T-helper 2 cell (primary cell): ENCODE results near the gene SLIT3.

ENCODE experiments used
- DNase-seq, 5 experiments: peaks; one replicate each; pipeline versions ENCODE4 v3.0.0 to v3.0.0-alpha.2; 2012 to 2022

The SLIT3 gene

GRCh38 chr5:168910874-168911273 is 390.1 kb downstream of the SLIT3 start:
- DNase-seq: no peak

DNA sequence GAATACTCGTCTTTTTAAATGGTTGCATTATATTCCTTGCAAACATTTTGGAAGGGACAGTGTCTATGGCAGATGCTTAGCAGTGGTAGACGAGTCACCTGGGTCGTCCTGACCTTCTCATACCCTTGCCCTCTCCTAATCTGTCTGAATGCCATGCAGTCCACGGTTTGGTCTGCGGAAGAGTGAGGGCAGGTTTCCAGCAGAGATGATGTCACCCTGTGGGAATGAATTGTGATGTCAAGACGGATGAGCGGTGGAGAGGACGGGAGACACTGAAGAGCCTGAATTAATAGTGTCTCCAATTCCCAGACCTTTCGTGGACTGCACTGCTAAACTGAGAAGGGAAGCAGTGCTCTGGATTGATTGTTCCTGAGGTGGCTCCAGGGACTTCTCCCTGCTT is 392.7 kb downstream of the SLIT3 start:
- no peak for DNase-seq

DNA sequence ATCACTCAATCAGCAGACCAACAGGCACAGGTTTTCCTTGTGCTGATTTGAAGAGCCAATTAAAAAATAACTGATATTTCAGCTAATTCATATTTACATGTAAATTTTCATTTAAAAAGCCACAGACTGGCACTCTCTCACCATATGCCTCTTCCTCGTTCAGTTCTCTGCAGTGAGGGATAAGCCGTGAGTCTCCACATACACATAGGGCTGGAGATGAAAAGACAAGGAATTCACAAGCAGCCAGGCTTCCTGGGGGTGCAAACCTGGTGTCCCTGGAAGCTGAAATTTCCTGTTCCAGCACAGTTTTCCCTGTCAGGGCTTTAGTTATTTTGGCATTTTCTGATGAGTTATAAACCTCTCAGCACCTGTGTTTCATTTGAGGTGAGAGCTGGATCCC is 397.9 kb downstream of the SLIT3 start:
- DNase-seq: no peak

DNA sequence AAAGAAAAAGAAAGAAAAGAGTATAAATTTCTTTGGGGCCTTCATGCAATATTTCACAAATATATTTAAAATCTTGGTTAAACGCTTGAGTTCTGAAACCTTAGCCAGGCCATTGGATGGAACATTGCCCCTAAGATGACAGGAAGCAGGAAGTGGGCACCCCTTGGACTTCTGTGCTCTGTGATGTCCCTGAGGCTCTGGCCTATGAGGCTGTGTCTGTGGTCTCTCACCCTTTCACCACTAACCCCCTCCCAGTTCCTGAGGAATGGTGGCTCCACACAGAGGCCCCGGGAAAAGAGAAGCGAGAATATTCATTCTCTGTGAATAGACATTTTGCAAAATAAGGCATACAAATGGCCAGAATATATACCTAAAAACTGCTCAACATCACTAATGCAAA is 401.3 kb downstream of the SLIT3 start:
- no peak for DNase-seq

GRCh38 chr5:168899264-168899663 is 401.7 kb downstream of the SLIT3 start:
- DNase-seq: peak in 1 of 5 experiments; percentile 9

DNA sequence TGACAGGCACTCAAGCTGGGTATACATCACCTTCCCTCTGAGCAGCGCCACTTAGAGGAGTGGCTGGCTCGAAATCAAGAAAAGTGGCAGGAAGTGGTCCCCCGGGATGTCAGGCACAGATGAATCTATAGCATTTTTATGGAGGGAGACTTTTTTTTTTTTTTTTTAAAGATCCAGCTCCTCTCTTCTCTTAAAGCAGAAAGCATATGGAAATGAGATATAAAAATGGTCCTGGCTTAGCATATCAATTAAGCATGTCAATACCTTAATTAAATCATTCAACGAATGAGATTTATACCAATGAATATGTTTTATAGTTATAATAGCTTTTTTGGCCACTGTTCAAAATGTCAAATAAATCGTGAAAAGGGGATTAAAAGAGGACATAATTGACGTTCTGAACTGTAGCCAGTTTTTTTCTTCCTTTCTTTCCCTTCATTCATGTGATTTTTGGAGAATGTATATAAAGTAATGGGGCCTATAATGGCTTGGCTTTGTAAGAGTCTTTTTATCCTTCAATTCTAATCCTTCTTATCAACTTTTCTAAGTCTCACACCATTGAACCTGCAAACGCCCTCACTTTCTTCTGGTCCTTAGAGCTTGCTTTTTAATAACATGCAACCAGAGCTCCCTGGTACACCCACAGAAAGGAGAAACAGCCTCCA is 402.6 kb downstream of the SLIT3 start:
- DNase-seq: no peak

DNA sequence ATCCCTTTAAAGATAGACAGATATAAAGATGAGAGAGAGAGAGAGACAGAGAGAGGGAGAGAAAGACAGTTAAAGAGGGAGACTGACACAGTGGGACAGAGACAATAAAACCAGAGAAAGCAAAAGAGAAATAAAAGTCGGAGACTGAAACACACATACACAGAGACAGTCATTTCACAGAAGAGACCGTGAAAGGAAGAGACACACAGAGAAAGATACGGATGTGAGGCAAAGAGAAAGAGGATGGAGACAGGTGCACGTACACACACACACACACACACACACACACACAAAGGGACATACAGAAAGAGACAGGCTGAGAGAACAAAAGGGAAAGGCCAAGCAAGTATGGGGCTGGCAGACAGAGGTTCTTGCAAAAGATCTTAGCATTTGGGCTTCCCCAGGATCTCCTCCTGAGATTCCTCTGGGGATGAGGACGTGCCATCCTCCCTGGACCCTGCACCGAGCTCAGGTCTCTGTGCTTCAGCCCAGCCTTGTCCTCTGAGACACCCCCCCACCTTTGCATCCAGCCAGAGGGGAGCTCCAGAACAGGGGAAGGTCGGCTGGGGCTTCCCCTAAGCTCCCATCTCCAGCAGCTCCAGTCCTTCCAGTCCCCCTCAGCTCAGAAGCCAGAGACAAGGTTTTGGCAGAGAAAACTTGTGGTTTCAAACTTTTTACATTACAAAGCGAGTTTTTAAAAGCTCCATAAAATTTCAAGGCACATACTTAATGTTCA is 403.4 kb downstream of the SLIT3 start:
- DNase-seq: peak in 1 of 5 experiments; percentile 67

DNA sequence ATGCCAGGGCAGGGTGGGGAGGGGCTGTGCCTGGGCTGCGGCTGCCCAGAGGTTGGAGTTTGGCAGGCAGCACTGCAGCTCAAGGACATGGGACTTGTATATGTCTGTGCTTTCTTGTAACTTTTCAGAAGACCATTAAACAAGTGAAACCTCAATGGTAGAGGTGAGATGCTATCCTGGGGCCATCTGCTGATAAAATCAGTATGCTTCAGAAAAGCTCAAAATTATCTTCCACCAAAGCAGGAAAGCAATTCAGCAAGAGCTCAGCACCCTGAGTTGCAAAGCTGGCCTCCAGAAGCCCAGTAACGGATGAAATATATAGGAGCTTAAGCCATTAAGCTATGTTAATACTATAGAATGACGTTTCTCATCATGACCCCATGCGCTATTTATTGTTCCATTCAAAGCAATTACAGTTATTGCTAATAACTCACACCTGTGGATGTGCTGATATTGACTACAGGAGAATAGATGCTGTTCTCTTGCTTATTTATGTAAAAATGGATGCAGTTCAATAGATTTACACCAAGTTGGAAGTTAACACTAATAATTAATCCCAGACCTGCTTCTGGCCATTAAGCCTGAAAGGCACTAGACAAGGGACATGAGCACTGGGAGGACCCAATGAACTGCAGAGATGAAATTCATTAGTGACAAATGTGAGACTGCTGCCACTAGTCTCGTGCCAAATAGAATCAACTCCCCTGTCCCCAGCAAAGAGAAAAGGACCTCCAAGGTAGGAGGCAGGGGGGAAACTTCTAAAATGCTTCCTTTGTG is 405.5 kb downstream of the SLIT3 start:
- DNase-seq: peak in 1 of 5 experiments; percentile 68

GRCh38 chr5:168893283-168893682 is 407.7 kb downstream of the SLIT3 start:
- no peak for DNase-seq

DNA sequence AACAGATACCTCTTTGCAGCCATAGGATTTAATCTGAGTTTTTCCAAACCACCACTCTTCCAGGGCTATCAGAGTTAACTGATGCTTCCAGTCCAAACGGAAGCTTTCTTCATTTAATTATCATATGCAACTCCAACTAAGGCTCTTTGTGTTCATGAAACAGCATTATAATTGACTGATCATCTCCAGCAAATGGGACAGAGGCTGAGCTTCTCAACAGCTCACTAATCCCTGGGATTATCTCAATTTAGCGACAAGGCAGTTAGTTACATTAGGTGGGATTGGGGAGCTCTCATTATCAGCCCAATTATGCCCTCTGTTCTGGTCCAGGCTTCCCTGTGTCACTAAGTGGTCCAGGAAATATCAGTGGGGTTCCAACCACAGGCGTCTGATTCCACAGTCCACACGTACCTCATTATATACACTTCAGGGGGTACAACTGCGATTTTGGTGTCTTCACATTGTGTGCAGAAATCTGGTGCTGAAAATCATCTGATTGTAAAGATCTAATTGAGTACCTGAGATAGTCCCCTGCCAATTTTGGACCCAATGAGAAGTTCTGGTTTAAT is 408.2 kb downstream of the SLIT3 start:
- DNase-seq: no peak

GRCh38 chr5:168890816-168891812 is 409.8 kb downstream of the SLIT3 start:
- no peak for DNase-seq

GRCh38 chr5:168889039-168889438 is 411.9 kb downstream of the SLIT3 start:
- no peak for DNase-seq

DNA sequence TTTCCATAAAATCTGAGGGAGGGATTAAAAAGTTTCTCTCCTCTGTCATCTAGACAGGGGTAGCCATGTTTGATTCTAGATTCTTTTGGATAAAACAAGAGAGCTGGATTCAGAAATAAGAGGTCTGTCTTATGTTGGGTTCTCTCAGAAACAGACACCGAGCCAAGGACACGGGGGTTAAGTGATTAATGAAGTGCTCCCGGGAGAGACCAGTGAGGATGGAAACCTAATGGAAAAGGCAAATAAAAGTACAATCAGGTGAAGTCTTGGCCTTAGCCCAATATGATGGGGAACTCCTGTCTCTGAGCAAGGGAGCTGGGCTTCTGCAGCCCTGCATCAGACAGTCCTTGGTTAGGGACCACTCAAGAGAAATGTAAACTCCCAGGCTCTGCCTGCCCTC is 413.0 kb downstream of the SLIT3 start:
- DNase-seq: no peak

DNA sequence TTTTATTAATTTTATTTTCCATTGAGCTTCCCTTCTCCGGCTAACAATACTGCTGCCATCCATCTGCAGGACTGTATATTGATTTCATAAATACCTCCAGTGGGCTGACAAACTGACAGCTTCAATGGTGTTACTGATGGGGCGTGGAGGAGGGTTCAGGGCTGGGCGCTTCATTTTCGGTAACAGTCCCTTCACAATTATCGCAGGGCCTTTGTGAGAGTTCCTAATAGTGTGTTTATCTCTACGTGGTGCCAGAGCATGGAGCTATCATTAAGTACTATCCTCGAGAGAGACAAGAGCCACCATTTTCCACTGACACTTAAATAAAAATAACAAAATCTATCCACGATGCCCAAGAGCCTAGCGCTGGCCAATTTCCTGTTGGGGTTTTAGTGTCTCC is 414.8 kb downstream of the SLIT3 start:
- no peak for DNase-seq

DNA sequence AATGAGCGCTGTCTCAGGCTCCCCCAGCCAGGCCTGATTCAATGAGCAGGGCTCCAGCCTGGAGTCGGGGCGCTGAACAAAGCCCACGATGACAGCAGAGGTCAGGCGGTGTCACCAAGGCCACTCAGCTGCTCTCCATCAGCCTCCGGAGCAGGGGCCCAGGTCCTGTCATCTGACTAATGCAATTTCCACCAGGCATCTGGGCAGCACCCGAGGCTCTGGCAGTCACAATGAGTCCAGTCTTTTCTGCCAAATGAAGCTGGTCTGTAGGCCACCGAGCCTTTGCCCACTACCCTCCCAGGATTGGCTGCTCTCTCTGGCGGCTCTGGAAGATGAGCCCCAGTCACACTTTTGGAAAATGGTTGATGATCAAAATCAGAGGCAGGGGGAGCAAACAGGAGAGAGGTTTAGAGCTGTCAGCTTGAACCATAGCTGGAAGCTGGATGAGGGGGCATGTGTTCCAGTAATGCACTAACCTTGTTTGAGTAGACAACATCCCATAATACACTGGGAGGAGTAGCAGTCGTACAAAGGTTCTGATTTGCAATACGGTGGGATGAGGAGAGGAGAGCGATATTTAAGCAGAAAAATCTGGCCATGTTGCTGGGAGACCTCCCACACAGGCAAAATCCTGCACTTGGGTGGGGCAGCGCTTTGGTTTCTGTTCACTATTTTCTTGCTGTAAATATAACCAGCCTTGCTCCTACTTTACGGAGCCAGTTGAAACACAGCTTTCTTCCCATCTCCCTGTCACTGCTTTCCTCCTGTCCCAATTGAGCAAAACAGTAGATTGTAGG is 415.4 kb downstream of the SLIT3 start:
- no peak for DNase-seq

DNA sequence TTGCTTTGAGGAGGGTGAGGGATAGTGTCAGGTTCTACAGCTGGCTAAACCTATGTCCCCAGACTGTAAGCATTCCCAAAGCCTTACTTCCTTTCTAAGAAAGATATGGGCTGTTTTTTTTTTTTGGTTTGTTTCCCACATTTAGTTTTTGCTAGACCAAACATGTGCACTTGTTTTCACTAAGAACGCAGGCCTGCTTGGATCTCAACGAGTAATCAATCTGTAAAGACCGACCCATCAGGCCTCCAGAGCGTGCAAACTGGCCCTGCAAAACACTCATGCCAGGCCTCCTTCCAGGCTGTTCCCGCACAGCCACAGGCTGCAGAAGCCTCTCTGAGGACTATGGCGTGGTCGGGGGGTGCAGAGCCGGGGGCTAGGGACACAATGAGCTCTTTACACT is 416.9 kb downstream of the SLIT3 start:
- DNase-seq: no peak

DNA sequence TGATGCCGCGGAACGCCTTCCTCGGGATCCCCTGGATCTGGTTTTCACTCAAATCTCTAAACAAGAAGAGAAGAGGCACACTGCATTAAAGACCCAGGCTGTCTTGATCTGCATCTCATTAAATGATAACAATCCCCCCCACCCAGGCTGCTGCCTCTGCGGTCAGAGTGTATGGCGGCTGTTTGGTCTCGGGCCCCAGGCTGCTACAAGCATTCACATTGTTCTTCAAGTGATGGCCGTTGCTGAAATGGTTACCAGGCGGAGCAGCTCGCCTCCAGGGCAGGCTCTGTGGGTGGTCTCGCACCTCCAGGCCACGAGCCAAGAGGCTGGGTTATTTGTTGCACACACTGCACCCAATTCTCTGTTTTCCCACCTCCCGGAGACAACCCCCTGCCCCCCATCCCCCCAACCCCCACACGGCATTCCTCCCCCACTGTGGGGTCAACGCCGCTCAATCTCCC is 417.6 kb downstream of the SLIT3 start:
- DNase-seq: no peak

- no peak for DNase-seq
These were observed 418.7 kb downstream of the SLIT3 start for GRCh38 chr5:168882283-168882682.

GRCh38 chr5:168881427-168882149 is 419.4 kb downstream of the SLIT3 start:
- DNase-seq: peak in 1 of 5 experiments; percentile 19

- no peak for DNase-seq
These were observed 421.0 kb downstream of the SLIT3 start for GRCh38 chr5:168879929-168880328.
